B cell (primary cell): ENCODE results near the gene MAN1A2. TPM values are rescaled to one million over a fixed set of nuclear protein-coding genes. Genes with fewer than 3 reads are reported as not detected.

Experiments
- ATAC-seq: fragments of 200-7000 bp; cut with Tn5 transposase; one replicate; pipeline ENCODE4 v1.10.0; 2021; ENCODE audit warnings: low read depth, mild to moderate bottlenecking, moderate number of reproducible peaks, moderate library complexity
- CTCF ChIA-PET: fragments of 350-600 bp; sonication (Branson Sonifier 250); formaldehyde crosslinking; loops from one replicate; lab custom pipeline; 2021; ENCODE audit warnings: antibody characterized with exemption, inconsistent platforms; lab: Charles Lee
- POLR2A ChIA-PET: fragments of 350-600 bp; sonication (Branson Sonifier 250); formaldehyde crosslinking; loops from one replicate; lab custom pipeline; 2021; ENCODE audit warnings: antibody characterized with exemption; lab: Charles Lee
- DNase-seq: peaks from one replicate; pipeline ENCODE4 v3.0.0; 2013
- H2AFZ ChIP-seq: 2 replicates; pipeline ENCODE4 v1.6.1; 2012; ENCODE audit warnings: mild to moderate bottlenecking, low read depth, low read length; ENCODE audit not compliant: insufficient read depth, poor library complexity, severe bottlenecking
- H3K27ac ChIP-seq, 2 donors: 1 replicate in 1 of 2; 2 replicates in 1 of 2; pipeline ENCODE4 v1.5.1; 2012 to 2013; ENCODE audit warnings: low read length in 2 of 2, mild to moderate bottlenecking in 2 of 2, moderate library complexity in 1 of 2
- H3K27me3 ChIP-seq, 4 experiments: fragments of 200-600 bp in 1 of 4; sonication (generic) in 1 of 4; replicated peaks in 1 of 4; 1 replicate in 2 of 4; 2 replicates in 2 of 4; pipeline versions ENCODE4 v1.6.1 to v1.7.0; 2013 to 2016; ENCODE audit warnings: low read length in 3 of 4, mild to moderate bottlenecking in 2 of 4, mixed read lengths in 1 of 4, moderate library complexity in 1 of 4; ENCODE audit not compliant: insufficient read depth in 4 of 4, control insufficient read depth in 3 of 4; ENCODE audit errors: control extremely low read depth in 1 of 4
- H3K36me3 ChIP-seq, 2 experiments: replicated peaks in 1 of 2; 1 replicate in 1 of 2; 2 replicates in 1 of 2; pipeline versions ENCODE4 v1.6.1 to v1.7.1; 2013; ENCODE audit warnings: low read length in 1 of 2; ENCODE audit not compliant: insufficient read depth in 2 of 2, control insufficient read depth in 1 of 2; ENCODE audit errors: control extremely low read depth in 1 of 2, extremely low read depth in 1 of 2
- H3K4me1 ChIP-seq, 2 donors: fragments of 200-600 bp in 1 of 2; sonication (generic) in 1 of 2; 1 replicate in 1 of 2; 2 replicates in 1 of 2; pipeline versions ENCODE4 v1.5.1 to v1.6.1; 2013 to 2017; ENCODE audit warnings: low read length in 2 of 2; ENCODE audit not compliant: control insufficient read depth in 2 of 2, insufficient read depth in 2 of 2
- H3K4me2 ChIP-seq: replicated peaks from 2 replicates; pipeline ENCODE3; 2012; ENCODE audit warnings: mild to moderate bottlenecking, low read depth, low read length; ENCODE audit not compliant: poor library complexity, severe bottlenecking
- H3K4me3 ChIP-seq, 5 experiments: fragments of 200-600 bp in 1 of 5; sonication (generic) in 1 of 5; 1 replicate in 3 of 5; 2 replicates in 2 of 5; pipeline versions ENCODE4 v1.5.1 to v1.7.0; 2011 to 2016; ENCODE audit warnings: low read length in 4 of 5, mild to moderate bottlenecking in 4 of 5, low read depth in 2 of 5, control low read depth in 1 of 5, moderate library complexity in 1 of 5; ENCODE audit not compliant: insufficient read depth in 1 of 5; ENCODE audit errors: control extremely low read depth in 1 of 5, extremely low read depth in 1 of 5
- H3K79me2 ChIP-seq: fragments of 200-600 bp; sonication (generic); one replicate; pipeline ENCODE4 v1.6.0; 2016; ENCODE audit warnings: low read length; ENCODE audit not compliant: control insufficient read depth, insufficient read depth
- H3K9ac ChIP-seq: fragments of 200-600 bp; sonication (generic); 2 replicates; pipeline ENCODE4 v1.6.1; 2017; ENCODE audit warnings: mild to moderate bottlenecking, low read length, moderate library complexity
- H3K9me3 ChIP-seq, 3 donors: one replicate each; pipeline versions ENCODE4 v1.6.1 to v1.7.1; 2013; ENCODE audit warnings: low read length in 2 of 3; ENCODE audit not compliant: control insufficient read depth in 2 of 3, insufficient read depth in 1 of 3; ENCODE audit errors: control extremely low read depth in 1 of 3
- H4K20me1 ChIP-seq: 2 replicates; pipeline ENCODE4 v1.6.0; 2012; ENCODE audit warnings: mild to moderate bottlenecking, low read length; ENCODE audit not compliant: insufficient read depth, control insufficient read depth, poor library complexity, severe bottlenecking
- H3K27ac Mint-ChIP-seq: one replicate; pipeline ENCODE4 v1.8.0; 2021; ENCODE audit warnings: mixed read lengths
- H3K27me3 Mint-ChIP-seq: one replicate; pipeline ENCODE4 v1.8.0; 2021; ENCODE audit warnings: mixed read lengths
- H3K4me1 Mint-ChIP-seq: one replicate; pipeline ENCODE4 v1.8.0; 2021; ENCODE audit warnings: mixed read lengths
- H3K4me3 Mint-ChIP-seq: one replicate; pipeline ENCODE4 v1.8.0; 2021; ENCODE audit warnings: mixed read lengths
- H3K9me3 Mint-ChIP-seq: one replicate; pipeline ENCODE4 v1.8.0; 2022; ENCODE audit warnings: mixed read lengths; ENCODE audit not compliant: insufficient read depth
- CTCF ChIP-seq: fragments of 200-600 bp; IDR thresholded peaks from one replicate; pipeline ENCODE4 v1.8.0; 2022; ENCODE audit warnings: antibody characterized with exemption, mild to moderate bottlenecking
- EZH2 ChIP-seq: IDR thresholded peaks from 2 replicates; pipeline ENCODE4 v1.6.1; 2012; ENCODE audit warnings: borderline replicate concordance, low read depth, mild to moderate bottlenecking, moderate library complexity, low read length; ENCODE audit not compliant: insufficient read depth, poor library complexity, severe bottlenecking
- WGBS: methylation state at CpG from one replicate; pipeline ENCODE4 v1.1.5; 2013; ENCODE audit warnings: missing lambda C conversion rate; ENCODE audit not compliant: insufficient coverage; 5-methylcytosine and 5-hydroxymethylcytosine counted together
- intact Hi-C: fragments of 100-400 bp; cut with micrococcal nuclease; formaldehyde crosslinking; loops from one replicate; pipeline ENCODE4 v1.10.0; 2022
- polyA plus RNA-seq: library from polyadenylated mRNA; depleted of rRNA; stranded (reverse); fragments of >200 nt; gene quantifications from 2 replicates; pipeline ENCODE4 v1.2.3, GENCODE V29; 2012
- total RNA-seq, 2 donors: library from RNA; stranded (reverse); fragments of 120-200 nt in 1 of 2; gene quantifications; 1 replicate in 1 of 2; 2 replicates in 1 of 2; pipeline versions ENCODE4 v1.2.3 to v1.2.4, GENCODE V29; 2013 to 2022

Gene MAN1A2
- total and polyA plus RNA-seq, 2 donors (not counting 1 experiment from before 2014, with no cell fraction given) = 4.6 to 55.6 TPM

- POLR2A ChIA-PET = no interaction called here
- Histone ChIP-seq H3K27me3 (no peaks in the 10 kb centered on the region), H3K79me2 (no peaks in the 10 kb centered on the region), H3K4me2 (no peak overlapping the region), H3K9me3 (peaks cover 0 to 2% (median 0%) of the 10 kb centered on the region in 3 donors), H3K4me3 (no peak overlapping the region), H3K36me3 (peaks cover 0 to 12% of the 10 kb centered on the region in 2 experiments), H2AFZ (no peak overlapping the region), H3K9ac (no peak overlapping the region), H3K27ac (no peak overlapping the region), H4K20me1 (no peaks in the 10 kb centered on the region), H3K4me1 (no peaks in the 10 kb centered on the region)
- no peak for DNase-seq
- Mint-ChIP-seq H3K4me1 (no peaks in the 10 kb centered on the region), H3K4me3 (no peak overlapping the region), H3K9me3 (peaks cover 9% of the 10 kb centered on the region), H3K27ac (no peak overlapping the region), H3K27me3 (no peaks in the 10 kb centered on the region)
- CTCF ChIA-PET = no interaction called here
- no peak for TF ChIP-seq CTCF
- no peak for TF ChIP-seq EZH2
- intact Hi-C loops = no loop called here
- no peak for ATAC-seq
These were observed 111.8 kb downstream of the MAN1A2 start for GRCh38 chr1:117479086-117479485.

- no CpG with 5 or more reads among the region's 1 CpG for WGBS
- Histone ChIP-seq H3K4me2 (no peak overlapping the region), H3K79me2 (no peaks in the 10 kb centered on the region), H3K4me3 (no peak overlapping the region), H3K4me1 (no peaks in the 10 kb centered on the region), H3K9me3 (no peaks in the 10 kb centered on the region), H3K9ac (no peak overlapping the region), H3K27ac (no peak overlapping the region), H3K27me3 (no peaks in the 10 kb centered on the region), H4K20me1 (no peaks in the 10 kb centered on the region), H3K36me3 (peaks cover 0 to 13% of the 10 kb centered on the region in 2 experiments), H2AFZ (no peak overlapping the region)
- H3K4me3 Mint-ChIP-seq = no peak overlapping the region
- ATAC-seq = no peak
- no peaks in the 10 kb centered on the region for H3K4me1 Mint-ChIP-seq
- no peaks in the 10 kb centered on the region for H3K27me3 Mint-ChIP-seq
- no peak overlapping the region for H3K27ac Mint-ChIP-seq
- DNase-seq = no peak
- H3K9me3 Mint-ChIP-seq = peaks cover 4% of the 10 kb centered on the region
- intact Hi-C loops = no loop called here
- POLR2A ChIA-PET = no interaction called here
- TF ChIP-seq EZH2 (no peak), CTCF (no peak)
- CTCF ChIA-PET = interaction anchor here (0.7 kb wide), 1 partner anchor 770 kb away, joined by 4 read pairs; no protein-coding TSS in a partner anchor
These were observed 114.2 kb downstream of the MAN1A2 start for GRCh38 chr1:117481410-117481809.
